Middle frontal gyrus (tissue), 1 donor: Measurements from ENCODE around the gene ZNF425.
"Not testable (repeated sequence)": the region's sequence is repeated elsewhere in the genome, so short reads cannot be mapped to it uniquely, and the experiment has no call there.

Experiments used
- DNase-seq: peaks from one replicate; pipeline ENCODE4 v3.0.0-alpha.2; 2015; ENCODE audit warnings: low spot score; ENCODE audit errors: extremely low spot score

ZNF425 gene

GRCh38 chr7:149133028-149133710 is 7.0 kb upstream of the ZNF425 start:
- DNase-seq: no peak

- no peak for DNase-seq
Observed at GRCh38 chr7:149130572-149131198, 4.6 kb upstream of the ZNF425 start.

GRCh38 chr7:149126662-149127266 is 640 bp upstream of the ZNF425 start:
- DNase-seq: no peak

- no peak for DNase-seq
Observed at GRCh38 chr7:149125189-149125862, 798 bp downstream of the ZNF425 start.

GRCh38 chr7:149109969-149110368 is 16.2 kb downstream of the ZNF425 start:
- no peak for DNase-seq

GRCh38 chr7:149104749-149105148 is 21.4 kb downstream of the ZNF425 start:
- no peak for DNase-seq

- no peak for DNase-seq
Observed at GRCh38 chr7:149104214-149104613, 21.9 kb downstream of the ZNF425 start.

- no peak for DNase-seq
Observed at GRCh38 chr7:149103424-149103823, 22.7 kb downstream of the ZNF425 start.

- no peak for DNase-seq
Observed at GRCh38 chr7:149102666-149103065, 23.5 kb downstream of the ZNF425 start.

- DNase-seq: no peak
Observed at GRCh38 chr7:149100821-149101220, 25.3 kb downstream of the ZNF425 start.

GRCh38 chr7:149099058-149099457 is 27.1 kb downstream of the ZNF425 start:
- no peak for DNase-seq

- no peak for DNase-seq
Observed at GRCh38 chr7:149097088-149097487, 29.0 kb downstream of the ZNF425 start.

GRCh38 chr7:149093228-149093627 is 32.9 kb downstream of the ZNF425 start:
- no peak for DNase-seq

GRCh38 chr7:149092244-149092643 is 33.9 kb downstream of the ZNF425 start:
- not testable (repeated sequence) for DNase-seq

- peak; percentile 87 for DNase-seq
Observed at GRCh38 chr7:149090397-149091195, 35.5 kb downstream of the ZNF425 start, which contains the start of gene ZNF786. TSS of gene ZNF786 (minus strand) at chr7:149090718. CDS start at chr7:149090640, 78 bp downstream.

- no peak for DNase-seq
Observed at GRCh38 chr7:149087376-149087775, 38.7 kb downstream of the ZNF425 start.

- DNase-seq: no peak
Observed at GRCh38 chr7:149085866-149086265, 40.3 kb downstream of the ZNF425 start.

GRCh38 chr7:149084407-149084806 is 41.7 kb downstream of the ZNF425 start:
- no peak for DNase-seq

GRCh38 chr7:149081914-149082313 is 44.2 kb downstream of the ZNF425 start:
- DNase-seq: no peak

- DNase-seq: no peak
Observed at GRCh38 chr7:149077594-149077993, 48.5 kb downstream of the ZNF425 start.

GRCh38 chr7:149075286-149075685 is 50.8 kb downstream of the ZNF425 start:
- DNase-seq: no peak
